DOHH2 (cell line): ENCODE measurements around the gene FKBP1A.

Source experiments
- CTCF ChIP-seq: fragments of 200-600 bp; sonication (generic); IDR thresholded peaks from one replicate; pipeline ENCODE4 v1.5.1; 2014; ENCODE audit warnings: antibody characterized with exemption, mild to moderate bottlenecking, low read depth, low read length; ENCODE audit not compliant: poor library complexity, severe bottlenecking
- EZH2phosphoT487 ChIP-seq: fragments of 200-600 bp; sonication (generic); IDR thresholded peaks from 2 replicates; pipeline ENCODE4 v1.6.1; 2017; ENCODE audit warnings: borderline replicate concordance, mild to moderate bottlenecking, antibody characterized with exemption, low read length, moderate library complexity, mixed read lengths

DNA sequence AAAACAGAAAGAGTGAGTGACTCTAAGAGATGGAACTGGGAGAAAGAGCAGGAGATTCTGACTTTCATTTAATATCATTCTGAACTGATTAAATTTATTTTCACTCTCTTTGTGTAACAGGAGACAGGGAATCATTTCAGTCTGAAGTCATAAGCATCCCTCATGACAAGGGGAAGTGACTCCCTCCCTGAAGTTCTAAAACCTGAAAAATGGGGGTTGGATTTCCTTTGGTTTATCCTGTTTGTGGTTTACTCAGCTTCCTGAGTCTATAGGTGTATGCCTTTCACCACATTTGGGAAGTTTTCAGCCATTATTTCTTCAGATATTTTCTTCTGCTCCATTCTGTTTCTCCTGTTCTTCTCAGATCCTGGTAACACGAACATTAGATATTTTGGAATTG lies 3.4 kb upstream of the FKBP1A start:
- no peak for TF ChIP-seq CTCF
- TF ChIP-seq EZH2phosphoT487: no peak
